GM21367 (cell line): Measurements from ENCODE around the gene YIPF1.
A peak's percentile ranks its signal among the peaks of the same experiment; 100 is the strongest.
"Not testable (repeated sequence)": the region's sequence is repeated elsewhere in the genome, so short reads cannot be mapped to it uniquely, and the experiment has no call there.

Source experiments
- ATAC-seq: cut with Tn5 transposase; IDR thresholded peaks from one replicate; pipeline ENCODE4 v1.9.1; 2021; ENCODE audit not compliant: unreplicated experiment

The YIPF1 gene

DNA sequence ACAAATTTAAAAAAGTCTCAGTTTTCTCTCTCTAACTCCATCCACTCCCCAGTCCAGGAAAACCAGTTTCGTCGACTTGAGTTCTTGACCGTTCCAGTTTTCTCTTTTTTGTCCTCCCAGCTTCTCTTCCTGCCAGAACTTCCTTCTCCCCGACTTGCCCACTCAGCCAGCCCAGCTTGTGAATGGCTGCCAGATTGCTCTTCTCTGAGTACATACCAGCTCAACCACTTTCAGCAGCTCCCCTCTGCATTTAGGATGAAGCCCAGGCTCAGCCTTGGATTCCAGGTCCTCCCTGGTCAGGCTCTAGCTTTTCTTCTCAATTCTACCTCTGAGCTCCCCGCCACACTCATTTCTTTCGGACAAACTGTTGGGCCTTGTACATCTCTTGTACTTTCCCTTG lies 5.8 kb upstream of the YIPF1 start:
- ATAC-seq = no peak

DNA sequence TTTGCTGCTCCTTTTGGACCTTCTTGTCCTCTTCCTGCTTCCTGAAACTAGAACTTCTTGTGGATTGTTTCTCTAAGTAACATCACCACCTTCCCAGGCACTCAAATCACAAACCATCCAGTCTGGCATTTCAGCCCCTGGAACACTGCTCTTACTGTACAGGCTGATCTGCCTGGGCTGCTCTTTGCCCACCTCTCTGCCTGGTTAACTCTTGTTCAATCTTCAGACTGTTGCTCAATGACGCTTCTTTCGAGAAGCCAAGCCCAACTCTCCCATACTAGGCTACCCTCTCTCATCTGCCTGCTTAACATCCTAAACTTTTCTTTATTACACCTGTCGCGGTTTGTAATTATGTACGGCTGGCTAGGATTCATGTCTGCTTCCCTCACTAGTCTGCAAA lies 5.0 kb upstream of the YIPF1 start:
- no peak for ATAC-seq

GRCh38 chr1:53893999-53894636 lies 4.5 kb upstream of the YIPF1 start, which contains the start of gene DIO1:
Gene DIO1, plus strand, starts transcription at chr1:53894187. Its CDS starts 24 bp downstream, at chr1:53894211.
- ATAC-seq = no peak

GRCh38 chr1:53892911-53893310 lies 3.3 kb upstream of the YIPF1 start:
- ATAC-seq = no peak

DNA sequence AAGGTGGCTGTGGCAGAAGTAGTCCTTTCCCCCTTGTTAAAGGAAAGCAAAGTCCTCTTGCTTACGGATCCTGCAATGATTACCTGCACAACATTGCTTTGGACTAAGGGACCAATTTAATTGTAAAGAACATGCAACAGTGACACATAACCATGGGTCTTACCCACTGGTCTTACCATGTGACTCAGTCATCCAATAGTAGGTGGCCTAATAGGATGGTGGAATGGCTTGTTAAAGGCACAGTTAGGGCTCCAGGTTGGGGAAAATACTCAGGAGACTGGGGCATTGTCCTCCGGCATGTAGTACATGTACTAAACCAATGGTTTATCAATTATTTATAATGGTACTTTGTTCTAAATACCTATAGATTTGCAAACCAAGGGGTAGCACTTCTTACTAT lies 2.1 kb upstream of the YIPF1 start:
- no peak for ATAC-seq

DNA sequence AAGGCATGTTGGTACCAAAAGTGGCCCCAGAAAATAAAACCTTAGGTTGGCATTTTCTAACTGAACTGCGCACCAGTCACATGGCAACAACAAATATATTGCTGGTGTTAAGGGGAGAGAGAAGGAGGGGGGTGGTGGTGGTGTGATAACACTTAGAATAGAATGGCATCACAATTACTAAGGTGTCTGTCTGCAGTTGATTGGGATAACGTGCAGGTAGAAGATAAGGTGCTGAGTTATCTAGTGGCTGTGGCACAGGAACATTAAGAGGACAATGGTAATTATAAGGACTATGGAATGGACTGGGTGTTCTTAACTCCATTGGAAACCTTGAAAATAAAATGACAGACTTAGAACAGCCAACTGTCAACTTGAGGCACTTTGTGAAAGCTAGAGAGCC lies 1.4 kb upstream of the YIPF1 start:
- no peak for ATAC-seq

DNA sequence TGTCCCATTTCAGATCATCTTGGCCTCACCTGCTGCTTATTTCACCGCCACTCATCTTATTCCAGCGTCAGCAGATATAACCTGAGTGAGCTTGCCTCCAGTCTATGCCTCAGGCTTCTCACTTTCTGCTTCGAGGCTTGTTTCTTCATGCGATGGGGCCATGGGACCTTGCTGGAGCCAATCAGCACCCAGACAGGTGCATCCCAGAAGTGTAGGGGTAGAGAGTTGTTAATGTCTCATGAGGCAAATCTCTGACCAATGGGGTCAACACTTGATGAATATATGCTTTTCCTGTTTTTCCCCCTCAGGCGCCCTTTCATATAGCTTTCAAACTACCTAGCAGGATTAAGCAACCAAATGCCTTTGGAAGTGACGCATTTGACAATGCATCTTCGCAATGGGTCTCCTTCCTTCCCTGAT lies 935 bp upstream of the YIPF1 start:
- ATAC-seq = peak; percentile 7

DNA sequence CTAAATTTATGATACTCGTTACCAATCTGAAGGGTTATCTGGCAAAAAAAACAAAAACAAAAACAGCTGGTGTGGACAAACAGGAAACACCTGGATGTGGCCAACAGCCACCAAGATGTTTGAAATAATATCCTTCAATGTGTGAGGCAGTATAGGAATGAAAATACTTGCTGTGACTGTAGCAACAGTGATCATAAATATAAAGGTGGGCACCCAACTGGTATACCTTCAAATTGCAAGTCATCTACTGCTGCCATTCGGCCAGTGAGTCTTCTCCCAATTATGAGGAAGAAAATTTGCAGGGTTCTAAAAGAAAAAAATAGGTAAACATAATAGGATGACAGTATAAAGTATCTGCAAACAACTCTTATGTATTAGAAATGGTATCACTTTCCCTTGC lies 916 bp downstream of the YIPF1 start:
- ATAC-seq = no peak

- ATAC-seq = not testable (repeated sequence)
These were observed 6.0 kb downstream of the YIPF1 start for GRCh38 chr1:53883600-53883999.

GRCh38 chr1:53881853-53882252 lies 7.7 kb downstream of the YIPF1 start:
- ATAC-seq = not testable (repeated sequence)

GRCh38 chr1:53878492-53879105 lies 11.0 kb downstream of the YIPF1 start:
- ATAC-seq = no peak

DNA sequence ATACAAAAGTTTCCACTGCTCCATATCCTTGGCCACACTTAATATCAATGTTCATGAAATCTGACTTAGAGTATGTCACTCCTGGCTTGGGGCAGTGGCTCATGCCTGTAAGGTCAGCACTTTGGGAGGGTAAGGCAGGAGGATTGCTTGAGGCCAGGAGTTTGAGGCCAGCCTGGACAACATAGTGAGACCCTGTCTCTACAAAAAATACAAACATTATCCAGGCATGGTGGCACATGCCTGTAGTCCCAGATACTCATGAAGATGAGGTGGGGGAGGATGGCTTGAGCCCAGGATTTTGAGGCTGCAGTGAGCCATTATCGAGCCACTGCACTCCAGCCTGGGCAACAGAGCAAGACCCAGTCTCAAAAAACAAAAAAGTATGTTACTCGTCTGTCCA lies 14.4 kb downstream of the YIPF1 start:
- ATAC-seq = not testable (repeated sequence)

GRCh38 chr1:53871773-53872484 lies 17.7 kb downstream of the YIPF1 start:
- no peak for ATAC-seq

- no peak for ATAC-seq
These were observed 18.4 kb downstream of the YIPF1 start for GRCh38 chr1:53871221-53871620.

DNA sequence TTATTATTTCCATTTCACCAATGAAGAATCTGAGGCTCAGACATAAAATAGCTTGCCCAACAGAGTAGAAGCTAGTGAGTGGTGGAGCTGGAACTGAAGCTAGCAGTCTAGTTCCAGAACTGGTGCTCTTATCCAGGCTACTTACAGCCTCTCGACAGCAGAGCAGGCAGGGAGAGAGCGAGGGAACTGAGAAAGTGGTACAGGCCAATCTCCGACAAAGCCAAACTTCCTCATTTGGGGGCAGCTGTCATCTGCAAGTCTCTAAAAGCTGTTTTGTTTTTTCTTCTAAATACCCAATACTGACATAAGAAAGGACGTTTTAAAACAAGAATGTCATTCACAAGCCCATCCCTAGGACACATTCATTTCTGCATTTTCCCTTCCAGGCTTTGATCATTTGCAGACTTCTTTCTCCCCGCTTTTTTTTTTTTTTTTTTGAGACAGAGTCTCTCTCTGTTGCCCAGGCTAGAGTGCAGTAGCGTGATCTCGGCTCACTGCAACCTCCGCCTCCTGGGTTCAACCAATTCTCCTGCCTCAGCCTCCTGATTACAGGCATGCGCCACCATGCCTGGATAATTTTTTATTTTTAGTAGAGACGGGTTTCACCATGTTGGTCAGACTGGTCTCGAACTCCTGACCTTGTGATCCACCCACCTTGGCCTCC lies 20.0 kb downstream of the YIPF1 start:
- ATAC-seq = no peak

- ATAC-seq = no peak
These were observed 21.0 kb downstream of the YIPF1 start for GRCh38 chr1:53868565-53868964.

GRCh38 chr1:53862507-53862906 lies 27.1 kb downstream of the YIPF1 start:
- ATAC-seq = no peak

GRCh38 chr1:53860967-53861411 lies 28.6 kb downstream of the YIPF1 start:
- no peak for ATAC-seq

DNA sequence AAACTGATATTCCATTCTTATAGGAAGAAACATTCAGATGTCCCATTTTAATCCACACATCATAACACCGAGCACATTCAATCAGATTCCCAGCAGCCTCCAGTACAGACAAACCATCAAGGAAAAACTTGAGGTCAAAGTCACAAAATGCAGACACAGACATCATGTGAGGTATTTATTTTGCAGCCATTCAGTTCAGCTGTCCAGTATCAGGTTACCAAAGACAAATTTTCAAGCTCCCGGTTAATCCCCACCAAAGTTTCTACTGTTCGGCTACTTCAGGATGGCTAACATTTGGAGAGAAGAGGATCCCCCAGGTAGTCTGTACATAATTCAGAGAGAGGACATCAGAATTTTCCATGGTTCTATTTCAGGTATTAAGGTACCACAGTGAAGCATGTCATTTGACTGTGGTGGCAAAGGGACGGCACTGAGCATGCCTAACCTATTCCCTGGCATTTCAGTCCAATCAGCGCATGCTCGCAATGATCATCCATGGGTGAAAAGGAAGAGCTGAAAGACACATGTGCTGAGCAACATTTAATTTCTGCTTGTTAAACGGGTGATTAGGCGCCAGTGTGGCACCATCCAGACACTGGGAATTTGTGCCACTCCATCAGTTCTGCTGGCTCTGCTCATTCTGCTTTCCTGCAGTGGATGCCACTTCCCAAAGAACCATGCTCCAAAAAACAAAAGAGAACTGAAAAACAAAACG lies 37.9 kb downstream of the YIPF1 start:
- no peak for ATAC-seq

DNA sequence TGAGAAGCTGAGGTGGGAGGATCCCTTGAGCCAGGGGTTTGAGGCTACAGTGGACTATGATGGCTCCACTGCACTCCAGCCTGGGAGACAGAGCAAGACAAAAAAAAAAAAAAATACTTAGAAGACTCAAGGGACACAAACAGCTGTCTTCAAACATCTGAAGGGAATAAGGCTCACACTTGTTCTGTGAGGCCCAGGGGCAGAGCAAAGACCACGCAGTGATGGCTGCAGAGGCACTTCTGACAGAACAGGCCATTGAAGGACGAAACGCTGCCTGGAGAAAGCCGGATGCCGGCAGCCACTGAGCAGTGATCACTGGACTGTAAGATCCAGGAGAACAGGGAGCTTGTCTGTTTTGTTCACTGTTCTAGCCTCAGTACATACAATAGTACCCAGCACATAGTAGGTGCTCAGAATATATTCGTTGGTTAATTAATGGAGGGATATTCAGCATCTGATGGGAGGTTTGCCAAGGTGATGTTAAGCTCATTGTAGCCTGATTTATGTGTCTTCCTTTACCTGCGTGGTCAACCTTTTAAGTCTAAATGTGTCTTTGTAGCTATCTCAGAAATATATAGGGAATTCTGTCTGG lies 39.4 kb downstream of the YIPF1 start:
- no peak for ATAC-seq

DNA sequence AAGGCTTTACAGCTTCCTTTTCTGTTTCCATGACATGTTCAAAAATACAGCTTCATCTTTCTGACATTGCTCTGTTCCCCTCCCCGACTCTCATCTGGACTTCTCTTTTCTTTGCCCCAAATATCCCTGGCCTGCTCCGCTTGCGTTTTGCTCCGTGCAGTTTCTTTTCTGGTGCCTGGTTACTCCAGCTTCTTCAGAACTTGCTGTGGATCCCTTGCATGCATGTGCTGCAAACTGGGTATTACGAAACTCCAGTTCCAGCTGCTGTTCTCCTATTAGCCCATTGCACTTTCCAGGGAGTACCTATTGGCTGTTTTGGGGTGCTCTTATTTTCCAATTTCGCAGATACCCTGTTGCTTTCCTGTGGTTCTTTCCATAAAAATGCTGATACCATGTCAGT lies 41.6 kb downstream of the YIPF1 start:
- ATAC-seq = no peak
